Ishikawa (cell line): ENCODE results near the gene GATAD2A.

Experiments
- CEBPB ChIP-seq: IDR thresholded peaks from 2 replicates; pipeline ENCODE4 v1.6.1; 2012
- CREB1 ChIP-seq: IDR thresholded peaks from 2 replicates; pipeline ENCODE4 v1.6.1; 2012; ENCODE audit warnings: low read depth
- EGR1 ChIP-seq: IDR thresholded peaks from 2 replicates; pipeline ENCODE4 v1.6.1; 2012
- EP300 ChIP-seq: IDR thresholded peaks from 2 replicates; pipeline ENCODE4 v1.6.1; 2012; ENCODE audit warnings: borderline replicate concordance
- FOXM1 ChIP-seq: IDR thresholded peaks from 2 replicates; pipeline ENCODE4 v1.6.1; 2012; ENCODE audit warnings: low read depth, borderline replicate concordance
- MAX ChIP-seq: IDR thresholded peaks from 2 replicates; pipeline ENCODE4 v1.6.1; 2012
- NFIC ChIP-seq: IDR thresholded peaks from 2 replicates; pipeline ENCODE4 v1.6.1; 2012
- RAD21 ChIP-seq: IDR thresholded peaks from 2 replicates; pipeline ENCODE4 v1.6.1; 2012; ENCODE audit warnings: low read depth
- REST ChIP-seq: IDR thresholded peaks from 2 replicates; pipeline ENCODE4 v1.6.1; 2012; ENCODE audit warnings: low read depth, mild to moderate bottlenecking
- TAF1 ChIP-seq: IDR thresholded peaks from 2 replicates; pipeline ENCODE4 v1.6.1; 2012; ENCODE audit warnings: low read depth, mild to moderate bottlenecking
- TCF12 ChIP-seq: IDR thresholded peaks from 2 replicates; pipeline ENCODE4 v1.6.1; 2012; ENCODE audit warnings: low read depth
- TEAD4 ChIP-seq: IDR thresholded peaks from 2 replicates; pipeline ENCODE4 v1.6.1; 2012
- USF1 ChIP-seq: IDR thresholded peaks from 2 replicates; pipeline ENCODE4 v1.6.1; 2012
- YY1 ChIP-seq: IDR thresholded peaks from 2 replicates; pipeline ENCODE4 v1.6.1; 2012; ENCODE audit warnings: low read depth
- ZBTB7A ChIP-seq: IDR thresholded peaks from 2 replicates; pipeline ENCODE4 v1.6.1; 2012; ENCODE audit warnings: low read depth

GATAD2A gene

GRCh38 chr19:19551853-19552192 lies 146.3 kb downstream of the GATAD2A start:
- TF ChIP-seq USF1 (no peak), EGR1 (no peak), TEAD4 (no peak), MAX (no peak), CREB1 (no peak), NFIC (no peak)

- no peak for TF ChIP-seq CREB1
- TF ChIP-seq RAD21 = peak; percentile 44
These were observed 147.3 kb downstream of the GATAD2A start for GRCh38 chr19:19552798-19553197.

- TF ChIP-seq EGR1 (no peak), REST (no peak), TCF12 (no peak), ZBTB7A (no peak), USF1 (no peak), RAD21 (no peak), YY1 (no peak), TAF1 (no peak), TEAD4 (no peak), MAX (no peak), FOXM1 (no peak), CEBPB (no peak), NFIC (no peak), CREB1 (no peak), EP300 (no peak)
These were observed 148.2 kb downstream of the GATAD2A start for GRCh38 chr19:19553670-19554069.

GRCh38 chr19:19554074-19555023 lies 148.9 kb downstream of the GATAD2A start:
- peak; percentile 65 for TF ChIP-seq RAD21
- TF ChIP-seq TCF12 = no peak
- TF ChIP-seq YY1 = no peak

- TF ChIP-seq ZBTB7A = no peak
- no peak for TF ChIP-seq FOXM1
- no peak for TF ChIP-seq EGR1
- TF ChIP-seq TCF12 = no peak
- TF ChIP-seq TAF1 = no peak
- no peak for TF ChIP-seq TEAD4
- TF ChIP-seq REST = no peak
- no peak for TF ChIP-seq USF1
- no peak for TF ChIP-seq CREB1
- no peak for TF ChIP-seq EP300
- TF ChIP-seq MAX = no peak
These were observed 152.6 kb downstream of the GATAD2A start for GRCh38 chr19:19558055-19558454.
